Liver (tissue), 9 donors: ENCODE data around the gene PSMB11. TPM values are rescaled to one million over a fixed set of nuclear protein-coding genes. Genes with fewer than 3 reads are reported as not detected.

ENCODE experiments used
- DNase-seq: peaks from one replicate; pipeline ENCODE4 v3.0.0-alpha.2; 2017; ENCODE audit warnings: low spot score
- H3K27ac ChIP-seq, 2 donors: one replicate each; pipeline ENCODE4 v1.7.0; 2013; ENCODE audit warnings: inconsistent platforms in 2 of 2, low read length in 2 of 2, control low read depth in 1 of 2, low read depth in 1 of 2, mild to moderate bottlenecking in 1 of 2
- H3K27me3 ChIP-seq, 4 donors: one replicate each; pipeline versions ENCODE4 v1.6.1 to v1.7.0; 2013; ENCODE audit warnings: low read length in 3 of 4, inconsistent platforms in 1 of 4, mild to moderate bottlenecking in 1 of 4, moderate library complexity in 1 of 4; ENCODE audit not compliant: control insufficient read depth in 4 of 4, insufficient read depth in 4 of 4
- H3K36me3 ChIP-seq, 4 donors: one replicate each; pipeline versions ENCODE4 v1.6.1 to v1.7.0; 2013; ENCODE audit warnings: low read length in 3 of 4, mild to moderate bottlenecking in 3 of 4, low read depth in 1 of 4, moderate library complexity in 1 of 4; ENCODE audit not compliant: control insufficient read depth in 4 of 4, insufficient read depth in 3 of 4
- H3K4me1 ChIP-seq, 4 donors: one replicate each; pipeline versions ENCODE4 v1.6.1 to v1.7.0; 2013; ENCODE audit warnings: low read length in 3 of 4, mild to moderate bottlenecking in 3 of 4, moderate library complexity in 1 of 4; ENCODE audit not compliant: control insufficient read depth in 4 of 4, insufficient read depth in 4 of 4
- H3K4me3 ChIP-seq, 3 donors: one replicate each; pipeline versions ENCODE4 v1.6.1 to v1.7.0; 2013; ENCODE audit warnings: low read length in 3 of 3, control low read depth in 1 of 3, low read depth in 1 of 3, mild to moderate bottlenecking in 1 of 3
- H3K9ac ChIP-seq, 2 donors: one replicate each; pipeline ENCODE4 v1.7.0; 2013; ENCODE audit warnings: low read length in 2 of 2, mild to moderate bottlenecking in 2 of 2, moderate library complexity in 2 of 2, control low read depth in 1 of 2, low read depth in 1 of 2
- H3K9me3 ChIP-seq, 4 donors: one replicate each; pipeline versions ENCODE4 v1.6.1 to v1.7.0; 2013; ENCODE audit warnings: low read length in 3 of 4; ENCODE audit not compliant: control insufficient read depth in 4 of 4
- EGR1 ChIP-seq, 2 donors: IDR thresholded peaks; 2 replicates each; pipeline ENCODE4 v1.6.1; 2016 to 2018; ENCODE audit warnings: antibody characterized with exemption in 2 of 2, low read depth in 2 of 2
- FOXA1 ChIP-seq: IDR thresholded peaks from 2 replicates; pipeline ENCODE4 v1.6.1; 2016; ENCODE audit warnings: antibody characterized with exemption
- GABPA ChIP-seq, 2 donors: IDR thresholded peaks in 1 of 2; conservative IDR thresholded peaks in 1 of 2; 2 replicates each; pipeline ENCODE4 v1.6.1; 2016; ENCODE audit warnings: antibody characterized with exemption in 2 of 2, mild to moderate bottlenecking in 1 of 2, moderate library complexity in 1 of 2
- HNF4A ChIP-seq, 2 donors: conservative IDR thresholded peaks; 2 replicates each; pipeline ENCODE4 v1.6.1; 2016; ENCODE audit warnings: antibody characterized with exemption in 2 of 2, mild to moderate bottlenecking in 2 of 2
- HNF4G ChIP-seq: IDR thresholded peaks from 2 replicates; pipeline ENCODE4 v1.6.1; 2016; ENCODE audit warnings: antibody characterized with exemption
- JUND ChIP-seq, 2 donors: IDR thresholded peaks; 2 replicates each; pipeline ENCODE4 v1.6.1; 2016; ENCODE audit warnings: antibody characterized with exemption in 2 of 2
- NR2F2 ChIP-seq: IDR thresholded peaks from 2 replicates; pipeline ENCODE4 v1.6.1; 2016; ENCODE audit warnings: antibody characterized with exemption
- RAD21 ChIP-seq, 2 donors: IDR thresholded peaks; 2 replicates each; pipeline ENCODE4 v1.6.1; 2016; ENCODE audit warnings: antibody characterized with exemption in 2 of 2, mild to moderate bottlenecking in 2 of 2
- RXRA ChIP-seq, 2 donors: IDR thresholded peaks; 2 replicates each; pipeline ENCODE4 v1.6.1; 2017 to 2018; ENCODE audit warnings: antibody characterized with exemption in 2 of 2, mild to moderate bottlenecking in 1 of 2
- SP1 ChIP-seq: IDR thresholded peaks from 2 replicates; pipeline ENCODE4 v1.6.1; 2018; ENCODE audit warnings: antibody characterized with exemption, mild to moderate bottlenecking
- TAF1 ChIP-seq: conservative IDR thresholded peaks from 2 replicates; pipeline ENCODE4 v1.6.1; 2016; ENCODE audit warnings: antibody characterized with exemption, mild to moderate bottlenecking
- YY1 ChIP-seq: IDR thresholded peaks from 2 replicates; pipeline ENCODE4 v1.6.1; 2016; ENCODE audit warnings: antibody characterized with exemption, mild to moderate bottlenecking
- WGBS: extraction: QIAGEN DNeasy Blood & Tissue Kit; methylation state at CpG from one replicate; pipeline ENCODE4 v1.1.7; 2013; 5-methylcytosine and 5-hydroxymethylcytosine counted together
- polyA plus RNA-seq, 2 donors: library from polyadenylated mRNA; stranded (reverse) in 1 of 2; unstranded in 1 of 2; fragments of 200-250 nt in 1 of 2; fragments of >200 nt in 1 of 2; fragmentation: Nextera tagmentation in 1 of 2; extraction: Ambion mirVana in 1 of 2; gene quantifications; one replicate each; pipeline versions ENCODE4 v1.2.1 to v1.2.3, GENCODE V29; 2013 to 2015
- total RNA-seq, 2 donors: library from RNA; depleted of rRNA; stranded (reverse); fragments of >200 nt; gene quantifications; one replicate each; pipeline ENCODE4 v1.2.3, GENCODE V29; 2014
- TF ChIP-seq, protein P1 (sequence below): IDR thresholded peaks from 2 replicates; pipeline ENCODE4 v1.6.1; 2016; ENCODE audit warnings: antibody characterized with exemption
- TF ChIP-seq, protein P2 (sequence below): IDR thresholded peaks from 2 replicates; pipeline ENCODE4 v1.6.1; 2016; ENCODE audit warnings: antibody characterized with exemption
- TF ChIP-seq, protein P3 (sequence below): IDR thresholded peaks from 2 replicates; pipeline ENCODE4 v1.6.1; 2016; ENCODE audit warnings: antibody characterized with exemption
- TF ChIP-seq, protein P4 (sequence below): IDR thresholded peaks from 2 replicates; pipeline ENCODE4 v1.6.1; 2016; ENCODE audit warnings: antibody characterized with exemption, mild to moderate bottlenecking
- donor health status: healthy.
- donor health status: healthy.
- donor health status: healthy.
- donor health status: healthy.
- donor health status: healthy.

Gene PSMB11
- total and polyA plus RNA-seq, 4 donors: not detected

DNA sequence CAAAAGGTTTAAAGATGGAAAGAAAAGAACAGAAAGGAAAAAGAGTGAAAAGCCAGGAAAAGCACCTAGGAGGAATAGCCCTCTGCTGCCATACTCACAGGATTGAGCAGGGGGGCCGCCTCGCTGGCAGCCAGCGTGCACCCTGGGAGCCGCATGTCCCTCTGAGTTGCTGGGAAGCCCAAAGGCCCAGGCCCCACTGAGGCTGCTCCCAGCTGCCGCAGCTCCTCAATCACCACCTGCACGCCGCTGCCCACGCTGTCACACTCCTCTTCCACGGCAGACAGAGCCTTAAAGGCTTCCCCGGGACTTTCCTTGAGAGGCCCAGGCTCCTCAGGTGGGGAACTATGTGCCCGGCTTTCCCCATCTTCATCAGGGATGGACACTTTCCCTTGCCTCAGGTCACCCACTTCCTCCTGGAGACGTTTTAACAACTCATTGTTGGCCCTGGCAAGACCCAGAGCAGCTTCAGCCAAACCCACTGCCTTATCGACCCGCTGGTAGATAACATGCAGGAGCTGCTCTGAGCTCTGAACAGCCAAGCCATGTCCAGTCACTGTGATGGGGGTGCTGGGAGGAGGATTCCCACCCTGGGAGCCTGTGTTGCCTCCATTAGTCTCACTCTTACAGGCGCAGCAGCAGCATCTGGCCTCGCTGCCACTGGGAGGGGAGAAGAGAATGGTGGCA is 43.5 kb upstream of the PSMB11 start:
- Histone ChIP-seq H3K27me3 (no peaks in the 10 kb centered on the region), H3K9ac (no peak overlapping the region), H3K27ac (no peak overlapping the region), H3K36me3 (peaks cover 0 to 4% (median 1%) of the 10 kb centered on the region in 4 donors), H3K9me3 (no peaks in the 10 kb centered on the region), H3K4me1 (no peaks in the 10 kb centered on the region), H3K4me3 (no peak overlapping the region)
- WGBS: 91% methylated on average over 16 of the region's 16 CpGs
- TF ChIP-seq JUND (IDR thresholded peaks at IDR 0.05) (no peak), HNF4G (no peak), NR2F2 (no peak), RXRA (IDR thresholded peaks at IDR 0.05) (no peak)
- TF ChIP-seq, protein P1, sequence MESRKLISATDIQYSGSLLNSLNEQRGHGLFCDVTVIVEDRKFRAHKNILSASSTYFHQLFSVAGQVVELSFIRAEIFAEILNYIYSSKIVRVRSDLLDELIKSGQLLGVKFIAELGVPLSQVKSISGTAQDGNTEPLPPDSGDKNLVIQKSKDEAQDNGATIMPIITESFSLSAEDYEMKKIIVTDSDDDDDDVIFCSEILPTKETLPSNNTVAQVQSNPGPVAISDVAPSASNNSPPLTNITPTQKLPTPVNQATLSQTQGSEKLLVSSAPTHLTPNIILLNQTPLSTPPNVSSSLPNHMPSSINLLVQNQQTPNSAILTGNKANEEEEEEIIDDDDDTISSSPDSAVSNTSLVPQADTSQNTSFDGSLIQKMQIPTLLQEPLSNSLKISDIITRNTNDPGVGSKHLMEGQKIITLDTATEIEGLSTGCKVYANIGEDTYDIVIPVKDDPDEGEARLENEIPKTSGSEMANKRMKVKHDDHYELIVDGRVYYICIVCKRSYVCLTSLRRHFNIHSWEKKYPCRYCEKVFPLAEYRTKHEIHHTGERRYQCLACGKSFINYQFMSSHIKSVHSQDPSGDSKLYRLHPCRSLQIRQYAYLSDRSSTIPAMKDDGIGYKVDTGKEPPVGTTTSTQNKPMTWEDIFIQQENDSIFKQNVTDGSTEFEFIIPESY: no peak
- TF ChIP-seq, protein P2, sequence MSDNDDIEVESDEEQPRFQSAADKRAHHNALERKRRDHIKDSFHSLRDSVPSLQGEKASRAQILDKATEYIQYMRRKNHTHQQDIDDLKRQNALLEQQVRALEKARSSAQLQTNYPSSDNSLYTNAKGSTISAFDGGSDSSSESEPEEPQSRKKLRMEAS: no peak
- TF ChIP-seq, protein P3, sequence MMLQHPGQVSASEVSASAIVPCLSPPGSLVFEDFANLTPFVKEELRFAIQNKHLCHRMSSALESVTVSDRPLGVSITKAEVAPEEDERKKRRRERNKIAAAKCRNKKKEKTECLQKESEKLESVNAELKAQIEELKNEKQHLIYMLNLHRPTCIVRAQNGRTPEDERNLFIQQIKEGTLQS: no peak
- DNase-seq: no peak

DNA sequence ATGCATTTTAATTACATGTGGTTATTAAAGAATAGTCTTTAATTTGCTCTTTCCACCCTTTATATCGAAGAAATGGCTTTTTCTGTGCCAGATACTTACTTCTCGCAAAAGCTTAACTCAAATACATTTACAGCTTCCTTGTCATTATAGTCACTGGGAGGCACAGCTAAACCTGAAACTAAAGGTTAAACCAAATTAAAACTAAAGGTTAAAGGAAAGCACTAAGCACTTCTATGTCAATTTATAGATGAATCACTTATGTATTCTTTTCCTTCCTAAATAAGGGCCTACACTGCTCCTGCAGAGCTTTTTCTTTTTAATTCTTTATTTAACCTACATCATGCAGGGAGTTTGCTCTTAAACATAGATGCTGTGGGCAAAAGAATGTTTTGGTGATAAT is 41.2 kb upstream of the PSMB11 start:
- Histone ChIP-seq H3K27me3 (no peaks in the 10 kb centered on the region), H3K9me3 (no peaks in the 10 kb centered on the region), H3K27ac (no peak overlapping the region), H3K4me3 (no peak overlapping the region), H3K4me1 (peaks cover 0 to 1% (median under 1%) of the 10 kb centered on the region in 4 donors), H3K9ac (no peak overlapping the region), H3K36me3 (no peaks in the 10 kb centered on the region)
- no peak for TF ChIP-seq RAD21 (IDR thresholded peaks at IDR 0.05)
- no peak for TF ChIP-seq RXRA (IDR thresholded peaks at IDR 0.05)
- WGBS: 92% methylated on average over 2 of the region's 2 CpGs
- DNase-seq: no peak

DNA sequence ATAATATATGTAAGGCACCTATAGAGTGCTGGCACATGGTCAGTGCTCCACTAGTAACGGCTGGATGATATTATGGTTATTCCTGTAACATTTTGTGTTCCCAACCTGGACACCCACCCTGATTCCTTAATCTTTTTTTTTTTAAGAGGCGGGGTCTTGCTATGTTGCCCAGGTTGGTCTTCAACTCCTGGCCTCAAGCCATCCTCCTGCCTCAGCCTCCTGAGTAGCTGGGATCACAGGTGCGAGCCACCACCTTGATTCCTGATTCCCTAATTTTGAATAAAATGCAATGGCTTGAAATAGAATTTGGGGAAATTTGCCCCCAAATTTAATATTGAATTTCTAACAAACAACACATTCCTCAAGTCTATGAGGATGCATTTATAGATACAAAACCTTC is 39.4 kb upstream of the PSMB11 start:
- no peak overlapping the region for H3K4me3 ChIP-seq
- no peaks in the 10 kb centered on the region for H3K27me3 ChIP-seq
- H3K36me3 ChIP-seq: no peaks in the 10 kb centered on the region
- WGBS: 98% methylated on average over 3 of the region's 3 CpGs
- H3K9me3 ChIP-seq: no peaks in the 10 kb centered on the region
- no peak overlapping the region for H3K9ac ChIP-seq
- H3K27ac ChIP-seq: no peak overlapping the region
- no peak for DNase-seq
- peaks cover 3 to 11% (median 4%) of the 10 kb centered on the region in 4 donors for H3K4me1 ChIP-seq
- no peak for TF ChIP-seq EGR1 (IDR thresholded peaks at IDR 0.05; ENCODE audit: low read depth in 2 of 2)
- no peak for TF ChIP-seq SP1
- no peak for TF ChIP-seq GABPA (IDR thresholded peaks at IDR 0.05 in 1 of 2, conservative IDR thresholded peaks at IDR 0.05 in 1 of 2)
- TF ChIP-seq RXRA (IDR thresholded peaks at IDR 0.05): no peak
- TF ChIP-seq HNF4A (conservative IDR thresholded peaks at IDR 0.05): no peak
- TF ChIP-seq RAD21 (IDR thresholded peaks at IDR 0.05): no peak
- TF ChIP-seq, protein P2: no peak
- TF ChIP-seq, protein P3: no peak
- TF ChIP-seq HNF4G: no peak
- TF ChIP-seq TAF1: no peak
- no peak for TF ChIP-seq YY1
- no peak for TF ChIP-seq NR2F2
- TF ChIP-seq, protein P4, sequence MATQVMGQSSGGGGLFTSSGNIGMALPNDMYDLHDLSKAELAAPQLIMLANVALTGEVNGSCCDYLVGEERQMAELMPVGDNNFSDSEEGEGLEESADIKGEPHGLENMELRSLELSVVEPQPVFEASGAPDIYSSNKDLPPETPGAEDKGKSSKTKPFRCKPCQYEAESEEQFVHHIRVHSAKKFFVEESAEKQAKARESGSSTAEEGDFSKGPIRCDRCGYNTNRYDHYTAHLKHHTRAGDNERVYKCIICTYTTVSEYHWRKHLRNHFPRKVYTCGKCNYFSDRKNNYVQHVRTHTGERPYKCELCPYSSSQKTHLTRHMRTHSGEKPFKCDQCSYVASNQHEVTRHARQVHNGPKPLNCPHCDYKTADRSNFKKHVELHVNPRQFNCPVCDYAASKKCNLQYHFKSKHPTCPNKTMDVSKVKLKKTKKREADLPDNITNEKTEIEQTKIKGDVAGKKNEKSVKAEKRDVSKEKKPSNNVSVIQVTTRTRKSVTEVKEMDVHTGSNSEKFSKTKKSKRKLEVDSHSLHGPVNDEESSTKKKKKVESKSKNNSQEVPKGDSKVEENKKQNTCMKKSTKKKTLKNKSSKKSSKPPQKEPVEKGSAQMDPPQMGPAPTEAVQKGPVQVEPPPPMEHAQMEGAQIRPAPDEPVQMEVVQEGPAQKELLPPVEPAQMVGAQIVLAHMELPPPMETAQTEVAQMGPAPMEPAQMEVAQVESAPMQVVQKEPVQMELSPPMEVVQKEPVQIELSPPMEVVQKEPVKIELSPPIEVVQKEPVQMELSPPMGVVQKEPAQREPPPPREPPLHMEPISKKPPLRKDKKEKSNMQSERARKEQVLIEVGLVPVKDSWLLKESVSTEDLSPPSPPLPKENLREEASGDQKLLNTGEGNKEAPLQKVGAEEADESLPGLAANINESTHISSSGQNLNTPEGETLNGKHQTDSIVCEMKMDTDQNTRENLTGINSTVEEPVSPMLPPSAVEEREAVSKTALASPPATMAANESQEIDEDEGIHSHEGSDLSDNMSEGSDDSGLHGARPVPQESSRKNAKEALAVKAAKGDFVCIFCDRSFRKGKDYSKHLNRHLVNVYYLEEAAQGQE: no peak
- TF ChIP-seq JUND (IDR thresholded peaks at IDR 0.05): no peak
- TF ChIP-seq FOXA1: no peak
- TF ChIP-seq, protein P1: no peak
